GF-D8 (cell line): ENCODE data around the gene SLMAP.

ENCODE experiments used
- DNase-seq: peaks from one replicate; lab custom pipeline; 2025; lab: John Stamatoyannopoulos, UW

The SLMAP gene

GRCh38 chr3:57943525-57944495 is 187.7 kb downstream of the SLMAP start:
- no peak for DNase-seq

GRCh38 chr3:57946970-57947381 is 190.9 kb downstream of the SLMAP start:
- DNase-seq, result no peak

GRCh38 chr3:57948080-57948671 is 192.1 kb downstream of the SLMAP start:
- DNase-seq, result no peak

GRCh38 chr3:57948781-57949242 is 192.7 kb downstream of the SLMAP start:
- DNase-seq, result no peak

- no peak for DNase-seq
Measured at GRCh38 chr3:57949344-57949743, 193.2 kb downstream of the SLMAP start.

- DNase-seq, result no peak
Measured at GRCh38 chr3:57949785-57950615, 193.9 kb downstream of the SLMAP start.

GRCh38 chr3:57951066-57951882 is 195.2 kb downstream of the SLMAP start:
- DNase-seq, result peak; percentile 81

- DNase-seq, result no peak
Measured at GRCh38 chr3:57952208-57952631, 196.1 kb downstream of the SLMAP start.

GRCh38 chr3:57952651-57953050 is 196.5 kb downstream of the SLMAP start:
- DNase-seq, result no peak

- no peak for DNase-seq
Measured at GRCh38 chr3:57953576-57953975, 197.5 kb downstream of the SLMAP start.

GRCh38 chr3:57956119-57956832 is 200.2 kb downstream of the SLMAP start:
- peak; percentile 38 for DNase-seq

GRCh38 chr3:57956833-57957174 is 200.7 kb downstream of the SLMAP start:
- DNase-seq, result no peak

GRCh38 chr3:57957824-57958223 is 201.7 kb downstream of the SLMAP start:
- DNase-seq, result no peak

GRCh38 chr3:57958642-57959422 is 202.7 kb downstream of the SLMAP start:
- peak; percentile 49 for DNase-seq

GRCh38 chr3:57959423-57960173 is 203.5 kb downstream of the SLMAP start:
- DNase-seq, result peak; percentile 39

GRCh38 chr3:57960174-57960505 is 204.0 kb downstream of the SLMAP start:
- DNase-seq, result no peak

GRCh38 chr3:57961177-57961827 is 205.2 kb downstream of the SLMAP start:
- no peak for DNase-seq

- DNase-seq, result peak; percentile 2
Measured at GRCh38 chr3:57961828-57962447, 205.8 kb downstream of the SLMAP start.
